GM21529 (cell line): ENCODE results near the gene IRF2BP1.

Source experiments
- ATAC-seq: cut with Tn5 transposase; IDR thresholded peaks from one replicate; pipeline ENCODE4 v1.9.1; 2021; ENCODE audit not compliant: unreplicated experiment

Gene IRF2BP1

DNA sequence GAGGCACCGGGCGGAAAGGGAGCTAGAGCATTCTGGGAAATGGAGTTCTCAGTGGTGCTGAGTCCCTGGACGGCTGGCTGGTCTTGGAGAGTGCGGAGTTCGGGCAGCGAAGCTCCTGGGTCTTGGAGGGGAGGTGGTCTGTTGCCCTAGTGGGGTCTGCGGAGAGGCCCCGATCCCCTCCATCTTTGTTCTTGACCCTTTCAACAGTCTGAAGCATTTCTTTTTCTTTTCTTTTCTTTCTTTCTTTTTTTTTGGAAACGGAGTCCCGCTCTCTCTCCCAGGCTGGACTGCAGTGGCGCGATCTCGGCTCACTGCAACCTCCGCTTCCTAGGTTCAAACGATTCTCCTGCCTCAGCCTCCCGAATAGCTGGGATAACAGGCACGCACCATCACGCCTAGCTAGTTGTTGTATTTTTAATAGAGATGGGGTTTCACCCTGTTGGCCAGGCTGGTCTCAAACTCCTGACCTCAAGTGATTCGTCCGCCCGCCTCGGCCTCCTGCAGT, 22.6 kb downstream of the IRF2BP1 start:
- ATAC-seq = no peak

DNA sequence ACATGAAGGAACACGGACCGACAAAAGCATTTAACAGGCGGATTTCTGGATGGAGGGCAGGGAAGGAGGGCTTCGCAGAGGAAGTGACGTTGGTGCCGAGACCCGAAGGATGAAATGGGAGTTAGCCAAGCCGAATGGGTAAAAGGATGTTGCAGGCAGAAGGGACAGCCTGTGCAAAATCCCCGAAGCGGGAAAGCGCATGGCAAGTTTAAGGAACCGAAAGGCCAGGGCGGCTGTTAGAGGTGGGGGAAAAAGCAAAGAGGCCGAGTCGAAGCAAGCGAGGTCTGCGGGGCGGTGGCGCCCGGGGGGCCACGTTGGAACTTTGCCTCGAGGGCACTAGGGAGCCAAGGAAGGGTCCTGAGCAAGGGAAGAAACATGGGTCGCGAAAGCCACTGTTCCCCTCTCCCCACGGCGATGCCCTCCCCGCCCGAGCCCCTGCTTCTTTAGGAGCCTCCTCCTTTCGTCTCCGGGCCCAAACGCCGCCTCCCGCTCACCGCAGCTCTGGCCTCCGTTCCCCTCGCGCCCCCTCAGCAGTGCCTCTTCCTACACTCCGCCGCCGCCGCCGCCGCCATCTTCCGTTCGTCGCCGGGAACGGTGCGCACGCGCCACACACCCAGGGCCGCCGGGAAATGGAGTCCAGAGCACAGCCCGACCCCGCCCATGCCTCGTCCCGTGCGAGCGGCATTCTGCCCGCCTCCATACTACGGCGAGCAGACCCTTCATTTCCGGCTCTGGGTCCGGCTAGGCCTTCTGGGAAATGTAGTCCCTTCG, 23.2 kb downstream of the IRF2BP1 start, which contains the start of gene SYMPK:
TSS of gene SYMPK (minus strand) at position 584 of the 771 bp plus-strand sequence. CDS start 8,652 bp downstream, outside the sequence.
- ATAC-seq = peak; percentile 85

DNA sequence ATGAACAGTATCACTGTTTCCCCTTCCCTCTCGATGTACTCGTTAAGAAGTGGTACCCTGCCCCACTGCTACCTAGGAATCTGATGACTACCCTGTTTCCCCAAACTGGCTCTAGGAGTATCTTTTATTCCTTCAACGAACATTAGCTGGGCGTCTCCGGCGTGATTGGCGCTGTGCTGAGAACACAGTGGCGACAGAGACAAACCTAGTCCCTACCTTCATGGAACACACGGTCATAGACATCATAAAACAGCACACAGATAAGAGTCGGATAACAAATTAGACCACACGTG, 23.7 kb downstream of the IRF2BP1 start:
- ATAC-seq = no peak

- no peak for ATAC-seq
These were observed 25.3 kb downstream of the IRF2BP1 start for GRCh38 chr19:45860359-45861259.

GRCh38 chr19:45854167-45854778, 31.7 kb downstream of the IRF2BP1 start:
- ATAC-seq = no peak

- ATAC-seq = no peak
These were observed 33.0 kb downstream of the IRF2BP1 start for GRCh38 chr19:45852983-45853382.

- ATAC-seq = no peak
These were observed 33.7 kb downstream of the IRF2BP1 start for GRCh38 chr19:45852145-45852750.

DNA sequence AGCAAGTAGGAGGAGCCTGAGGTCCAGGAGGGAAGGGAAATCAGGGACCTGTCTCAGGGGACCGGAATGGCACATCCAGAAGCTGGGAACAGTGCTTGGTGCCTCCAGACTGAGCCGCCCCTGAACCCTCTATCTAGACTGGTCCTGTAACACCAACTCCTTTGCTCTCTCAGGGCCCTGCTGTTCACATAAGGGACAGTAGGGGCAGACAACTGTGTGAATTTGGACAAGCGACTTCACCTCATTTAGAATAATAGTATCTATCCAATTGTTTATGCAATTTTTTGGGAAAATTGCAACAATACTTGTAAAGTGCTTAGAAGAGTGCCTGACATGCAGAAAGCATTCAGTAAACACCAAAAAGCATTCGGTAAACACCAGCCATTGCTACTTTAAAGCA, 37.0 kb downstream of the IRF2BP1 start:
- no peak for ATAC-seq

DNA sequence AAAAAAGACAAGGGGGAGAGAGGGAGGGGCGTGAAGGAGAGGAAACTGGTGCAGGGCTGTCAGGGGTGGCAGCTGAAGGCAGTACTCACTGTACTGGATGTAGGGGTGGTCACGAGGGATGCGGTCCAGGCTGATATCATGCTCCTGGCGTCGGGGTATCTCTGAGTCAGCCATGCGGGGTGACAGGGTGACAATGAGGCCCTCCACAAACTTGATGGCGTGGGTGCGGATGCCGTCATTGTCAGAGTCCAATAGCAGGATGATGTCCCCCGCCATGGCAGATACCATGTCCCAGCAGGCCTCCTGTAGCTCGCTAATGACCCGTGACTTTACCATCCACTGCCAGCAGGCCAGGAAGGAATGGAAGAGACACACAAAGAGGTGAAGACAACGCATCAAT, 38.3 kb downstream of the IRF2BP1 start:
- ATAC-seq = no peak

- ATAC-seq = no peak
These were observed 43.7 kb downstream of the IRF2BP1 start for GRCh38 chr19:45842198-45842597.

DNA sequence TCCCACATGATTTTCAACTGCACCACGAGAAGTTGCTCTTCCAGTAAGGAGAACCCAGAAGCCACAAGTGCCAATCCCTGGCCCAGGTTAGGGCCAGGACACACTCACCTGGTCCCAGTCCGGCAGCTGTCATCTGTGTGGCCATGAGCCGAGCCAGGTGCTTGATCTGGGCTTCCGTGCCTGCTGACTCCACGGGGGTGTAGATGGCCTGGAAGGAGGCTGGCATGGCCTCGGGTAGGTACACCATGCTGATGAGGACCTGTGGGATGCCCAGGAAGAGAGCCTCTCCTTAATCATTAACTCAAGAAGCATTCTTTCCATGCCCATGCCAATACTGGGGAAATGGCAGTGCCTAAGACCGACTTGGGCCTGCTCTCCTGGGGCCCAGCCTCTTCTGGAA, 51.0 kb downstream of the IRF2BP1 start:
- ATAC-seq = no peak
